Fibroblast of gingiva (primary cell): ENCODE data around the gene TFRC.
"Not testable (repeated sequence)": the region's sequence is repeated elsewhere in the genome, so short reads cannot be mapped to it uniquely, and the experiment has no call there.

Source experiments
- DNase-seq: peaks from one replicate; pipeline ENCODE4 v3.0.0-alpha.2; 2011; ENCODE audit warnings: low read depth

TFRC gene

DNA sequence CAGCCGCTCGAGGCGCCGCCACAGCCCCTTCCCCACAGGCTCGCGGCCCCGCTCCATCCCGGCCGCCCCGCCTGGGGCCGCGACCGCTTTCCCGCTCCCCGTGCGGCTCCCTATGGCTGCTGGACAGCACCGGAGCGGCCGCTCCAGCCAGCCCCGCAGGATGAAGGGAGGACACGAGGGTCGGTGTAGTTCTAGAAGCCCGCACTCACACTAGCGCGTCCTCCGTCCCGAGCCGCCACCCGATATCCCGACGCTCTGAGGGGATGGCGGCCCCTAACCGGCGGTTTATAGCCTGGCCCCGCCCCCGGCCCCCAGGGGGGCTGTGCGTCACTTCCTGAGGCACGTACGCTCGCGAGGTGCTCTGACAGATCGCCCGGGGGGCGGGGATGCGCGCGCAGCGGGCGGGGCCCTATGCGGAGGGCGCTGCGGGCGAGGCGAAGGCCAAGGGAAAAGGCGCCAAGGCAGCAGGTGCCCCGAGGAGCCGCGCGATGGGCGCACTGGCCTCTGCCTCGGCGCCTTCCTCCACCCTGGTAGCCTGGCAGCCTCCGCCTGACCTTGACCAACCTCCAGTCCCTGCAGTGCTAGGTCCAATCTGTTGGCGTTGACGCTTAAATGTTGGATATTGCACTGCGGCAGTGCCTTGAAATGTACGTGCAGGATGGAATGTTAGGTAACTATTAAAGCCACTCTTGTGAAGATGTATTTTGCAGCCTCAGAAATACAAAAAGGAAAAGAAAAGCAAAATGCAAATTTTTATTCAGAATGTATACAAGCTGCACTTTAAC is at the start of gene TFRC:
TFRC (minus strand) TSS at position 257 of the 785 bp plus-strand sequence. CDS start 4,991 bp downstream, outside the sequence.
- DNase-seq = peak; percentile 86

DNA sequence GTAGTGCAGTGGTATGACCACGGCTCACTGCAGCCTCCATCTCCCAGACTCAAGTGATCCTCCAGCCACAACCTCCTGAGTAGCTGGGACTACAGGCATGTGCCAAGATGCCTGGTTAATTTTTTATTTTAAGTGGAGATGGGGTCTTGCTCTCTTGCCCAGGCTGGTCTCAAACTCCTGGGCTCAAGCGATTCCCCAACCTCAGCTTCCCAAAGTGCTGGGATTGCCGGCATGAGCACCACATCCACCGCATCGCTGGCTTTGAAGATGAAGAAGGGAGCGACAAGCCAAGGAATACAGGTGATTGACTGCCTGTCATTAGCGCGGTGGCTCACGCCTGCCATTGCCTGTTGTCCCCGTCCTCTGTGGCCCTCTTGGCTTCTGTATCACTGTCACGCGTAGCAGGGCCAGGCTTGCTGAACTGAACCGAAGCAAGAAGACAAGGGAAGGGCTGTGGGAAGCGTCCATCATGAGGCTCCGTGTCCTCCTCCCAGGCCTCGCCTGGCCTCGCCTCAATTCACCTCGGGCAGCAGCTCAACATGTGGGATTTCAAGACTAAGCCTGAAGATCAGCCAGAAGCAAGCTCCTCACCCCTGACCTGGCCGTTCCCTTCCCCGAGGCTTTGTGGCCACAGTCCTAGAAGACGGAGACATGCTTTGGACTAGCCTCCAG is 46.4 kb upstream of the TFRC start:
- DNase-seq = no peak

DNA sequence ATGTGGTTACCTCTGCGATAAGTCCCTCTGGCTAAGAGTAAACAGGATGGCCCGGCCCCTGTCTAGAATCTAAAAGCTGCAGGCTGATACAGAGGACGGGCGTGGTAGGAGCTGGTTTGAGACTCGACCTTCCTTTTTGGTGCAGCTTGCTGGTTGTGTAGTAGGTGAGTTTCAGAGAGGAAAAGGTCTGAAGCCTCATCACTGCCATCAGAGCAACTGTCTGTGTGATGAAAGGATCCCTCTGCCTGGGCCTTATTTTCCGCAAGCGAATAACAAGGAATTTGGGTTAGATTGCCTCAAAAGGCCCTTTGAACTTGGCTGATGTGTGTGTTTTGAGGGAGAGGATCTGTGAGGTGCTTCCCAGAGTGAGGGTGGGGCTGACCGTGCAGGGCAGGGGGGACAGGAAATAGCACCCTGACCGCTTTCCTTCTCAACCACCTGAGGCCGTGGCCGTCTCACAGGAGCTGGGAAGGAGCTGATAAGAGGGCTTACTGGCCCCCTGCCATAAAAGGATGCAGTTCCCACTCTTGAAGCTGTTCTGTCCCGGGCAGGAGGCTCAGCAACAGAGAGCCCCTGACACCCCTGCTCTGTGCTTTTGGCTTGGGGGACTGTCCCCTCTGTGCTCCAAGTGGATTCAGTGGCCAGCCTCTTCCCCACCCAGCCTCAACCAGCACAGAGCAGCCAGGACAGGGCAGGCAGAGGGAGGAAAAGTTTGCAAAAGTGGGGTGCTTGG is 45.6 kb upstream of the TFRC start:
- no peak for DNase-seq

DNA sequence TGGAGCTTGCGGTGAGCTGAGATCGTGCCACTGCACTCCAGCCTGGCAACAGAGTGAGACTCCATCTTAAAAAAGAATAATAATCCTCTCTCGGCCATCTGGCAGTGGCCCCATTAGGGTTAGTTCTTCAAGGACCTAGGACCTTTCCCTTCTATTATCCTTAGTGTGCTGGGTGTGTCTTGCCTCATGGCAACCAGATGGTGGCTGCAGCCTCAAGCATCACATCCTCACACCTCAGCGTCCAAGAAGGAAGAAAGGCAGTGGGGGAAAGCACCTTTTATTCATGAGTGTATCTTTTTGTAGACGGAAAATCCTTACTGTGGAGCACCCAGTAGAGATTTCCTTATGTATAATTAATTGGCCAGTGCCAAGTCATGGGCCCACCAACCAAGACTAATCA is 42.7 kb upstream of the TFRC start:
- DNase-seq = no peak

DNA sequence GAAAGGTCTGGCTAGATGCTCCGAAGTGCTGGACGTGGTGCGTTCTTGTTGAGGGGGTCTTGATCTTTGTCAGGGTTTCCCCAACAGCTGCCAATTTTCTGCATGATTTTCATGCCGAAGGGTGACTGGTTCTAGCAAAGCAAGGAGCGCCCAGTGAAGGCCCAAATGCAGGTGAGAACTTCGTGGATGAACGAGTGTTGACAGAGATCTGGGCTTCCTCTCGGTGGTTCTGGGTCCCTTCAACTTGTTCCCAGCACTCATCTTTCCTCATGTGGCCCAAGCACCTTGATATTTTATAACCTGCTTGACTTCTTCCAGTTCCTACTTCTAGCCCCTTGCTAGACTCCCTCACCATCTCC is 40.8 kb upstream of the TFRC start:
- no peak for DNase-seq

DNA sequence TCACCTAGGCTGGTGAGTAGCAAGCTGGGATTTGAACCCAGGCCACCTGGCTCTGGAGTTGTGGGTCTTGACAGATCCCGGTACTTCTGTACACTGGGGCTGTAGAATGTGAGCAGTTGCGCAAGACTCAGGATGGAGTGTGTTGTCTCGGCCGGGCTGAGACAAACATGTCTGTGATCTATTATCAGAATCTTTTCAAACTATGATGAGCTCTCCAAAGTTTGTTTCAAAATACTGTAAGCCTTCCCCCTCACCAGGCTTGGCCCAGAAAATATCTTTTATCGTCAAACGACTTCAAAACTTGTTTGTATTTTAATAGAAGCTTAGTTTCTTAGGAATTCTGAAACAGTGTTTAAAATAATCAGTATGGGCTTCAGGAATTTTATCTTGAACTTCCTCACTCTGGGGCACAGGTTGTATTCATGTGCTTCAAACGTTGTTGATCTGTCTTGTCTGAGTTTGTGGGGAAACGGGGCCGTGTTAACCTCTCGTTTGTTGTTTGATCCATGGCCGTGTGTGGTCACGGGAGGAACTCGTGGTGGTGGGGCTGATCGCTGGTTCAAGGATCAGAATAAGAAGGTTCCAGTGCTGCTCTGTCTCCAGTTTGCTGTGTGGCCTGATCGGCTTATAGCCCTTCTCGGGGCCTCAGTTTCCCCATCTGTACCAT is 40.3 kb upstream of the TFRC start:
- DNase-seq = no peak

DNA sequence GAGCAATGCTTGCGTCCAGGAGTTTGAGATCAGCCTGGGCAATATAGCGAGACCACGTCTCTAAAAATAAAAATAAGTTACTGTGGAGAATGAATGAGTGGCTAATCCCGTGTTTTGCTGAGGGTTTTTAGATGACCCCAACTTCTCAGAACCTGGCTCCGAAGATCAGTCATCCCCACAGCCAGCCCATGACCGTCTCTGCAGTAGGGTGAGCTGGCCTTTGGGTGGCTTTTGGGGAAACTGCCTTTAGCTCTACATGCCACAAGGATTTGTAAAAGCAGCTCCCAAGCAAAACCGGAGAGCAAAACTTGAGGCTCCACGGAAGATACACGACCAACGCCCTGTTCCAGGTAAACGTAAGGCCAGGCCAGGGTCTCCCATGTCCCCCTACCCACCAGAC is 39.2 kb upstream of the TFRC start:
- no peak for DNase-seq

DNA sequence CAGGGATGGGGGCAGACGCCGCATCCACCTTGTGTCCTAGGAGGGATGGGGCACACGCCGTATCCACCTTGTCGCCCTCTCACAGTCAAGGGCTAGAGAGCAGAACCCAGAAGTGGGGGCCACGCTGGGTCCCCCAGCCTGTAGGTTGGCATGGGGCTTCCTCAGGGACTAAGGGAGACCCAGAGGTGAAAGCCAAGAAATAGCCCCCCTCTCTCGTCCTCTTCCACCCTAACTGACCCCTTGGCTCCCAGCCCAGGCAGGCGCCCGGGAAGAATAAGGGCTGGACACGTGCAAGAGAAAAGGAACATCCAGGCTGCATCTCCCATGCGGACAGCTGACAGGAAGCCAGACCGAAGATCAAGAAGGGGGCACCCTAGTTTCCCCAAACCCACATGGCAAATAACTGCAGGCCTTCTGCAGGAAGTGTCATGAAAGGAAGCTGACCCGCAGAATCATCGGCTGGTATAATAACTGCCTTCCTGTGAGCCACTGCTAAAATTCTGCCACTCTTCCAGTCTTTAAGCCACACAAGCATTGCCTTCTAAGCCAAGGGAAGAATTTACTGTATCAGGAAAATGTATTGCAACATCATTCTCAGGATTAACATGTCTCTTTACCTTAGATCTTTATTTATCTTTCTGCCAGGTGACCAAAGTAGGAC is 38.5 kb upstream of the TFRC start:
- DNase-seq = no peak

DNA sequence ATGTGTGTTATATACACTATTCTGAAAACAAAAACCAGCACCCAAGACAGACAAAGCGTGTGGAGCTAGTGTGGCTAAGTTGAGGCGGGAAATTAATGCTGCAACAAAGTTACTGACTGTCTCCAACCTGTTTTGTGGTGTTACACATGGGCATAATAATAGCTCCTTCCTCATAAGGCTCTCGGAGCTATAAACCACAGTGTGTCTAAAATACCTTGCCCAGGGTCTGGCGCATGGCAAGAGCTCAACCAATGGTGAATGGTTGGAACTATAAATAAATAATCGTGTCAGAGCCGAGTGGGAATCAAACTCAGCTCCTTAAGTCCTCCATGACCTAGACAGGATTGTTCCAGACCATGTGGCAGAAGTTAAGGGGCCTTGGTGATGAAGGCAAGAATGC is 35.9 kb upstream of the TFRC start:
- DNase-seq = no peak

DNA sequence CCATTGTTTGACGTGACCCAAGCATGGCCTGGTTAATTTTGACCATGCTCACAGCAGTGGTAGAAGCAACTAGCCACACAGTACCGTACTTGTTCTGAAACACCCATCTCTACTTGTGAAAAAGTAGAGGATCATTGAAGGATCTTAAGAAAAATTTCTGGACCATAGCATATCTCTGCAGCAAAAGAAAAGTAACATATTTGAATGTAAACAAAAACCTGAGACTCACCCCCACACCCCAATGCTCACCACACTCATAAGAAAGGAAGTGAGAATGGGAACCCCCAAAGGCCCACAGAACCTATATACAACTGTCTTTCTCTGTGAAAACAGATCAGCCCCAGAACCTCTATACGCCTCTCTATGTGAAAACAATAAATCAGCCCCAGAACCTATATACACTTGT is 33.8 kb upstream of the TFRC start:
- no peak for DNase-seq

DNA sequence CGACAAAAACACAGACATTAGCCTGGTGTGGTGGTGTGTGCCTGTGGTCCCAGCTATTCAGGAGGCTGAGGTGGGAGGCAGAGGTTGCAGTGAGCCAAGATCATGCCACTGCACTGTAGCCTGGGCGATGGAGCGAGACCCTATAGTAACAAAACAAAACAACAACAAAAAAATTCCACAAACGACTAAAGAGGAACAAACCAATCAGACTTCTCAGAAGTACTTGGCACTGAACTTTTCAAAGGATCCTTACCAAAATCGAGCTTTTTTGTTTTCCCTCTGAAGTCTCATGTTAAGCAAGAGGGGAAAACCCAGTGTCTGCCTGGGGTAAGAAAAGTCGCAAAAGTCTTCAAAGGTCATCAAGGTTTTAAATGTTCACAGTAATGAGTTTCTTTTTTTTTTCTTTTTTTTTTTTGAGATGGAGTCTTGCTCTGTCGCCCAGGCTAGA is 30.1 kb upstream of the TFRC start:
- DNase-seq = no peak

DNA sequence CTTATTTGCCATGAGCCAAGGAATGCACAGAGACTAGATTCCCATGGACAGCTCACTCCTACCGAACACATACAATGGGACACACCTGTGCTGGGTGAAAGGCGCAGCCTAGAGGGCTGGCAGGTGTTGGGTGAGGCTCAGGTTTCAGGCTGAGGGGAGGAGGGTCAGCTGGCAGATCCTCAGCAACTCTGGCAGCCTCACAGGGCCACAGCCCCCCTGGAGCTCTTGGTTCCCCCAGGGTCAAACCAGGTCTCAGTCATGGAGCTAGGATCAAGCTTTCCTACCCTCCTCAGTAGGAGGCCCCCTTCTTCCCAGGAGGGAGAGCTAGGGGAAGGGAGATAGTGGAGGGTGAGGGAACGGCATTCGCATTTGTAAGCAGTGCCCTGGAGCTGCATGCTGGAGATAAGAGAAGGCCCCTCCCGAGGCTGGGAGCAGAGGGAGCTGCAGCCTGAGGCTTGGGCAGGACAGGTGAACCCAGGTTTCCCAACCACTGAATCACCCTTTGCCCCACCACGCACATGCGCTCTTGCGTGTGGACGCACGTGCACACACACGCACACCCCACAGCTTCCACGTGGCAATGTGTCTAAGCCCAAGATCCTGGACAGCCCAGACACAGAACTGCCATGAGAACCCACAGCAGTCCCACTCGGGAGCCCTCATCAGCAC is 26.3 kb upstream of the TFRC start:
- DNase-seq = no peak

DNA sequence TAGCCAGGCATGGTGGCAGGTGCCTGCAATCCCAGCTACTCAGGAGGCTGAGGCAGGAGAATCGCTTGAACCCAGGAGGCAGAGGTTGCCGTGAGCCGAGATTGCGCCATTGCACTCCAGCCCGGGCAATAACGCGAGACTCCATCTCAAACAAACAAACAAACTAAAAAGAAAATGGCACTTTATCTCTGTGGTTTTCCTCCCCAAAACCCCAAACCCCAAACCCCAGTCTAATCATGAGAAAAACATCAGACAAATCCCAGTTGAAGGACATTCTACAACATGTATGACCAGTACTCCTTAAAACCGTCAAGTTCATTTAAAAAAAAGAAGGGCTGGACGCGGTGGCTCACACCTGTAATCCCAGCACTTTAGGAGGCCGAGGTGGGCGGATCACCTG is 22.8 kb upstream of the TFRC start:
- not testable (repeated sequence) for DNase-seq

DNA sequence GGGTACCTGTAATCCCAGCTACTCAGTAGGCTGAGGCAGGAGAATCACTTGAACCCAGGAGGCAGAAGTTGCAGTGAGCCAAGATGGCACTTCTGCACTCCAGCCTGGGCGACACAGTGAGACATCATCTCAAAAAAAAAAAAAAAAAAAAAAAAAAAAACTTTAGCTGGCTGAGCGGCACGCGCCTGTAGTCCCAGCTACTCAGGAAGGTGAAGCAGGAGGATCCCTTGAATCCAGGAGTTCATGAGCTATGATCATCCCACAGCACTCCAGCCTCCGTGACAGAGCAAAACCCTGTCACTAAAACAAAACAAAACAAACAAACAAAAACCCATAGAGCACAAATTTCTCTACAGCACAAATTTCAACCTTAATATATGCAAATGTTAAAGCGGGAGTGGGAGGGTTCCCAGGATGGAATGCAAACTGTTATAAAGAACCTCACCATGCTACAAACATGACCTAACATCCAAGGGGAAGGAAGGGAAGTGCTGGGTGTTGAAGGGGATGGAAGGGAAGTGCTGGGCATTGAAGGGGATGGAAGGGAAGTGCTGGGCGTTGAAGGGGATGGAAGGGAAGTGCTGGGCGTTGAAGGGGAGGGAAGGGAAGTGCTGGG is 16.6 kb upstream of the TFRC start:
- not testable (repeated sequence) for DNase-seq

DNA sequence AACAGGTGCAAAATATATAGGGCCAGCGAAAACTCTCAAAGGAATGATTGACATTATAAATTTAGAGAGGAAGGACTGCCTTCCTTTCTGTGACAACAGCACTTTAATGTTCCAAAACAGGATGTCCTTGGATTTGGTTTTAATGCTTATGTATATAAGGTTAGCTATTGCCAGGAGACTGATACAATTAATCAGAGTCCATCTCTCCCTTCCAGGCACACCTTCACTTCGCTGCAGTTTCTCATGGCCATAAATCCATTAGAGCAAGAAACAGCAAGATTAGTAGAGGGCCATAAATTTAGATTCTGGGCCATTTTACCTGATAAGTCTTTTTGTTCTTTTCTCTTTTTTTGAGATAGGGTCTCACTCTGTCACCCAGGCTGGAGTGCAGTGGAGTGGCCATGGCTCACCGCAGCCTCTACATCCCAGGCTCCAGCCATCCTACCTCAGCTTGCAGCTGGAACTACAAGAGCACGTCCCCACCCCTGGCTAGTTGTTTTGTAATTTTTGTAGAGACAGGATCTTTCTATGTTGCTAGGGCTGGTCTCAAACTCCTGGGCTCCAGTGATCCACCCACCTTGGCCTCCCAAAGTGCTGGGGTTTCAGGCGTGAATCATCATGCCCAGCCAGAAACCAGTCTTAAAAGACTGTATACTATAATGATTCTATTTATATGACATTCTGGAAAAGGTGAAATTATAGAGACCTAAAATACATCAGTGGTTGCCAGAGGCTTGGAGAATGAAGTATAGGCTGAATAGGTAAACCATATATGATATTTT is 15.7 kb upstream of the TFRC start:
- DNase-seq = no peak

DNA sequence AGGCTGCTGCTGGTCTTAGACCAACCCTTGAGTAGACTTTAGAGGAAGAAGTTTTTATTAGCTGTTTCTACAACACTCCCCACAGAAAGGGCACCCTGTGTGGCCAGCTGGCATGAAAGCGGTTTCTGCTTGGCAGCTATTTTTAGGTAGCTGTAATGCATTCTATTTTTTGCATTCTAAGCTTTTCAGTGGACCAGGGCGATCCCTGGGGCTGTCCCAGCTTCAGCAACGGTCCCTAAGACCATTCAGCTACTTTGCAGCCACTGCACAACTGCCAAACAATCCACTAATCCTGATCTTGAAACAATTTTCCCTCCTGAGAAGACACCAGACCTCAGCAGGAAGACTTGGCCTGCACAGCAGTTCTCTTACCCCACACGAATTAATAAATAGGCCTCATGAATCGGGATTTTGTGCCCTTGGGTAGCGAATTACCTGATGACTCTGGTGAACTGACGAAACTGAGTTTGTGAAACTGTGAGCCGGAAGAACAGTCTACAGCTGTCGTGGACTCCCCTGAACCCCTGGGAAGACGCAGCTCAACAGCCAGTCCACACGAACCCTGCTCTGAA is 14.6 kb upstream of the TFRC start:
- peak; percentile 31 for DNase-seq

DNA sequence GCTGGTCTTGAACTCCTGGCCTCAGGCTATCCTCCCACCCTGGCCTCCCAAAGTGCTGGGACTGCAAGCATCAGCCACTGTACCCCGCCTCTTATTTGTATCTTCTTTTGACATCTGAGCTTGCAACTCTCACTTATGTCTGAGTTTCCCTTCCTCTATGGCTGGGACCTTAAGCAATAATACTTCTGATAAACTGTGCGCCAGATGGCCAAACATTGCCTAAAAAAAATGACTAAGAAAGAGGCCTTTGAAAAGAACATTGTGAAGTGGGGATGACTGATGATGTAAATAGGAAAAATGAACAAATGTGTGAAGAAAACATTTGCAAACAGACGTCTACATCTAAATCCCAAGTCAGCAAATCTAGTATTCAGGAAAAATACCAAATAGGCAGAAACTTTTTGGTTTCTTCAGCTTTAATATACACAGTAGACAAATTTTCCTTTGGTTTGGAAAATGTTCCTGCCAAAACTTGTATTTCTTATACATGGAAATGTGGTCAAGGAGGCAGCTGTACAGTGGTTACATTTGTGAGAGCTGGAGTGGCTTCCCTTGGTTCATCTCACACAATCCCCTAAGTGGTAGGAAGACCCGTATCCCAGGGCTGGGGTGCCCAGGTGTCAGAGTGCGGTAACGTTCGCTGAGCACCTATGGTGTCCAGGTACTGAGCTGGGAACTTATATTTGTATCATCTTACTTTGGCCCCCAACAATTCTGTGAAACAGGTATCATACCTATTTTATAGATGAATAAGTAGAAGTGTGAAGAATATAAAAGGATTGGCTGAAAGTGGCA is 11.6 kb upstream of the TFRC start:
- peak; percentile 31 for DNase-seq

DNA sequence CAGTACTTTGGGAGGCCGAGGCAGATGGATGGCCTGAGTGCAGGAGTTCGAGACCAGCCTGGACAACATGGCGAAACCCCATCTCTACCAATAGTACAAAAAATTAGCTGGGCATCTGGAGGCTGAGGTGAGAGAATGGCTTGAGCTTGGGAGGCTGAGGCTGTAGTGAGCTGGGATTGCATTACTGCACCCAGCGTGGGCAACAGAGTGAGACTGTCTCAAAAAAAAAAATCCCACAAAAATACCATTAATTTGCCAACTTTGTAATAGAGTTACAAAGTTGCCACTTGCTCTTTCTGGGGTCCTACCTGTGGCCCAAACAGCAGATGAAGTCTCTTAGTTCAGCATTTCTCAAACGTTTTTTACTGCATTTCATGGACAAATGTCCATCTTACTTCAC is 6.0 kb upstream of the TFRC start:
- no peak for DNase-seq

DNA sequence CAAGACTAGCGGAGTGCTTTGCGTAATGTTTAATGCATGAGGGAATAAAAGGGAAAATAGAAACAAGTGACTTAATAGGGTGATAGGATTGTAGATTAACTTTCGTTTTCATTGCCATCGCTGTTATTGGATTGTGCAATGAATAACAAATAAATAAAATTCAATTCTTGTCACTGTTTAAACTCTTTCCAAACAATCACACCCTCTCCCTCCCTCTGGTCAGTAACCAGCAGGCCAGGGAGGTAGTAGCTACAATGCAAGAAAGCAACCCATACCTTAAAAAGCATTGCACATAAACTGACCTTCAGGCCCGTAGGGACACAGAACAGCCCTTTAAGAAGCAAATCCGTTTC is 705 bp upstream of the TFRC start:
- no peak for DNase-seq
